TTC549 (cell line): ENCODE measurements around the gene ADRA2A.

Source experiments
- FAIRE-seq: peaks from 2 replicates; lab custom pipeline; 2012; peaks lifted over from hg19 to GRCh38; lab: Jason Lieb, UNC

The ADRA2A gene

GRCh38 chr10:111083222-111084095 lies 6.6 kb downstream of the ADRA2A start:
- no peak for FAIRE-seq

GRCh38 chr10:111084366-111085255 lies 7.8 kb downstream of the ADRA2A start:
- FAIRE-seq, result no peak

GRCh38 chr10:111085690-111086353 lies 9.0 kb downstream of the ADRA2A start:
- no peak for FAIRE-seq

GRCh38 chr10:111086574-111086973 lies 9.7 kb downstream of the ADRA2A start:
- FAIRE-seq, result no peak

GRCh38 chr10:111087331-111087756 lies 10.5 kb downstream of the ADRA2A start:
- FAIRE-seq, result no peak

GRCh38 chr10:111087968-111088505 lies 11.2 kb downstream of the ADRA2A start:
- no peak for FAIRE-seq

- no peak for FAIRE-seq
Measured at GRCh38 chr10:111089293-111089692, 12.5 kb downstream of the ADRA2A start.

GRCh38 chr10:111091833-111092232 lies 15.0 kb downstream of the ADRA2A start:
- no peak for FAIRE-seq

- FAIRE-seq, result no peak
Measured at GRCh38 chr10:111093741-111094380, 17.0 kb downstream of the ADRA2A start.

- FAIRE-seq, result no peak
Measured at GRCh38 chr10:111098679-111099437, 22.0 kb downstream of the ADRA2A start.

- no peak for FAIRE-seq
Measured at GRCh38 chr10:111100198-111100597, 23.4 kb downstream of the ADRA2A start.

GRCh38 chr10:111101796-111102195 lies 25.0 kb downstream of the ADRA2A start:
- FAIRE-seq, result no peak

GRCh38 chr10:111102359-111102837 lies 25.6 kb downstream of the ADRA2A start:
- no peak for FAIRE-seq

GRCh38 chr10:111103196-111103840 lies 26.5 kb downstream of the ADRA2A start:
- FAIRE-seq, result no peak

- no peak for FAIRE-seq
Measured at GRCh38 chr10:111104811-111105210, 28.0 kb downstream of the ADRA2A start.

- FAIRE-seq, result no peak
Measured at GRCh38 chr10:111106081-111106480, 29.3 kb downstream of the ADRA2A start.

GRCh38 chr10:111107023-111107422 lies 30.2 kb downstream of the ADRA2A start:
- no peak for FAIRE-seq

GRCh38 chr10:111107846-111108245 lies 31.0 kb downstream of the ADRA2A start:
- no peak for FAIRE-seq

- FAIRE-seq, result no peak
Measured at GRCh38 chr10:111108441-111108840, 31.6 kb downstream of the ADRA2A start.

- no peak for FAIRE-seq
Measured at GRCh38 chr10:111109501-111110242, 32.8 kb downstream of the ADRA2A start.
